GM23338 (cell line): ENCODE data around the gene MRPL27. TPM values are rescaled to one million over a fixed set of nuclear protein-coding genes. Genes with fewer than 3 reads are reported as not detected.

Experiments used
- ATAC-seq: fragments of 200-7000 bp; cut with Tn5 transposase; 3 replicates; pipeline ENCODE4 v1.9.1; 2020
- DNase-seq: peaks from one replicate; pipeline ENCODE4 v3.0.0-alpha.2; 2015; ENCODE audit warnings: low spot score
- H2AFZ ChIP-seq: fragments of 200-600 bp; sonication (generic); 2 replicates; pipeline ENCODE4 v1.8.0; 2016; ENCODE audit warnings: antibody characterized with exemption, mild to moderate bottlenecking, moderate library complexity
- H3F3A ChIP-seq: fragments of 200-600 bp; sonication (generic); replicated peaks from 2 replicates; pipeline ENCODE4 v1.8.0; 2017; ENCODE audit warnings: antibody characterized with exemption, mixed run types, low read depth
- H3K27ac ChIP-seq: fragments of 200-600 bp; sonication (generic); 2 replicates; pipeline ENCODE4 v1.6.1; 2016; ENCODE audit warnings: low read depth
- H3K27me3 ChIP-seq: fragments of 200-600 bp; sonication (generic); 2 replicates; pipeline ENCODE4 v1.8.0; 2016; ENCODE audit warnings: mild to moderate bottlenecking, mixed run types, moderate library complexity; ENCODE audit not compliant: insufficient read depth
- H3K36me3 ChIP-seq: fragments of 200-600 bp; sonication (generic); 2 replicates; pipeline ENCODE4 v1.8.0; 2016; ENCODE audit warnings: mild to moderate bottlenecking; ENCODE audit not compliant: insufficient read depth
- H3K4me1 ChIP-seq: fragments of 200-600 bp; sonication (generic); 2 replicates; pipeline ENCODE4 v1.8.0; 2016; ENCODE audit warnings: mild to moderate bottlenecking, moderate library complexity; ENCODE audit not compliant: insufficient read depth
- H3K4me2 ChIP-seq: fragments of 200-600 bp; sonication (generic); 2 replicates; pipeline ENCODE4 v1.7.1; 2017; ENCODE audit warnings: mixed run types
- H3K4me3 ChIP-seq: fragments of 200-600 bp; sonication (generic); 2 replicates; pipeline ENCODE4 v1.6.1; 2016; ENCODE audit warnings: mixed run types
- H3K79me2 ChIP-seq: fragments of 200-600 bp; sonication (generic); replicated peaks from 2 replicates; pipeline ENCODE4 v1.8.0; 2017; ENCODE audit warnings: mild to moderate bottlenecking; ENCODE audit not compliant: insufficient read depth
- H3K9me2 ChIP-seq: fragments of 200-600 bp; sonication (generic); 2 replicates; pipeline ENCODE4 v1.8.0; 2017; ENCODE audit not compliant: insufficient read depth
- H4K20me1 ChIP-seq: fragments of 200-600 bp; sonication (generic); replicated peaks from 2 replicates; pipeline ENCODE4 v1.8.0; 2017; ENCODE audit warnings: mild to moderate bottlenecking; ENCODE audit not compliant: insufficient read depth
- H3K27ac Mint-ChIP-seq: 2 replicates; pipeline ENCODE4 v1.8.0; 2020; ENCODE audit warnings: inconsistent platforms, mild to moderate bottlenecking, moderate library complexity, mixed read lengths
- H3K27me3 Mint-ChIP-seq: 3 replicates; pipeline ENCODE4 v1.8.0; 2022; ENCODE audit warnings: low read depth, mild to moderate bottlenecking, moderate library complexity, mixed read lengths, inconsistent platforms; ENCODE audit not compliant: insufficient read depth, poor library complexity
- H3K36me3 Mint-ChIP-seq: 3 replicates; pipeline ENCODE4 v1.8.0; 2021; ENCODE audit warnings: low read depth, mild to moderate bottlenecking, inconsistent platforms, moderate library complexity, mixed read lengths
- H3K4me1 Mint-ChIP-seq: 3 replicates; pipeline ENCODE4 v1.8.0; 2020; ENCODE audit warnings: mild to moderate bottlenecking, inconsistent platforms, mixed read lengths
- H3K4me3 Mint-ChIP-seq: 3 replicates; pipeline ENCODE4 v1.8.0; 2021; ENCODE audit warnings: moderate library complexity, mild to moderate bottlenecking, inconsistent platforms, mixed read lengths
- H3K9me3 Mint-ChIP-seq: 3 replicates; pipeline ENCODE4 v1.8.0; 2020; ENCODE audit warnings: moderate library complexity, mild to moderate bottlenecking, inconsistent platforms, mixed read lengths
- CREB1 ChIP-seq: fragments of 250-450 bp; sonication (Bioruptor Pico); IDR thresholded peaks from 2 replicates; pipeline ENCODE4 v1.5.0; 2020; ENCODE audit warnings: low read depth, mild to moderate bottlenecking, moderate library complexity
- EZH2 ChIP-seq: fragments of 200-600 bp; sonication (generic); IDR thresholded peaks from one replicate; pipeline ENCODE4 v1.8.0; 2017; ENCODE audit warnings: antibody characterized with exemption, mild to moderate bottlenecking, low read depth; ENCODE audit not compliant: unreplicated experiment
- EZH2phosphoT487 ChIP-seq: fragments of 200-600 bp; sonication (generic); IDR thresholded peaks from one replicate; pipeline ENCODE4 v1.8.1; 2018; ENCODE audit warnings: antibody characterized with exemption; ENCODE audit not compliant: unreplicated experiment
- REST ChIP-seq: IDR thresholded peaks from one replicate; pipeline ENCODE4 v1.6.1; 2018; ENCODE audit warnings: antibody characterized with exemption; ENCODE audit not compliant: unreplicated experiment
- STAT1 ChIP-seq: IDR thresholded peaks from one replicate; pipeline ENCODE4 v1.6.1; 2016; ENCODE audit warnings: antibody characterized with exemption; ENCODE audit not compliant: unreplicated experiment
- ZNF331 ChIP-seq: fragments of 250-450 bp; sonication (Bioruptor Pico); IDR thresholded peaks from 2 replicates; pipeline ENCODE4 v1.5.0; 2020; ENCODE audit warnings: low read depth, mild to moderate bottlenecking, moderate library complexity
- polyA plus RNA-seq: library from polyadenylated mRNA; unstranded; fragments of >200 nt; fragmentation: Nextera tagmentation; extraction: Ambion mirVana; gene quantifications from 2 replicates; pipeline ENCODE4 v1.2.1, GENCODE V29; 2016
- total RNA-seq: library from RNA; depleted of rRNA; stranded (reverse); fragments of >200 nt; shearing (Covaris generic); gene quantifications from 2 replicates; pipeline ENCODE4 v1.2.3, GENCODE V29; 2014
- TF ChIP-seq, protein P1 (sequence below): fragments of 250-450 bp; sonication (Bioruptor Pico); IDR thresholded peaks from 2 replicates; pipeline ENCODE4 v1.5.0; 2020; ENCODE audit warnings: mild to moderate bottlenecking, moderate library complexity
- TF ChIP-seq, protein P2 (sequence below), 2 experiments: fragments of 200-600 bp in 1 of 2; sonication (generic) in 1 of 2; conservative IDR thresholded peaks; 2 replicates each; pipeline versions ENCODE4 v1.5.1 to v1.6.1; 2016 to 2017; ENCODE audit warnings: antibody characterized with exemption in 2 of 2, low read depth in 2 of 2, mild to moderate bottlenecking in 2 of 2, moderate library complexity in 1 of 2
- TF ChIP-seq, protein P3 (sequence below): IDR thresholded peaks from 2 replicates; pipeline ENCODE4 v1.6.1; 2016; ENCODE audit warnings: antibody characterized with exemption

Gene MRPL27
- total and polyA plus RNA-seq, 2 experiments from 2014 or later = 74.3 to 227 TPM

GRCh38 chr17:50355336-50355700 is 17.7 kb downstream of the MRPL27 start:
- no peak overlapping the region for H2AFZ ChIP-seq
- TF ChIP-seq, protein P1, sequence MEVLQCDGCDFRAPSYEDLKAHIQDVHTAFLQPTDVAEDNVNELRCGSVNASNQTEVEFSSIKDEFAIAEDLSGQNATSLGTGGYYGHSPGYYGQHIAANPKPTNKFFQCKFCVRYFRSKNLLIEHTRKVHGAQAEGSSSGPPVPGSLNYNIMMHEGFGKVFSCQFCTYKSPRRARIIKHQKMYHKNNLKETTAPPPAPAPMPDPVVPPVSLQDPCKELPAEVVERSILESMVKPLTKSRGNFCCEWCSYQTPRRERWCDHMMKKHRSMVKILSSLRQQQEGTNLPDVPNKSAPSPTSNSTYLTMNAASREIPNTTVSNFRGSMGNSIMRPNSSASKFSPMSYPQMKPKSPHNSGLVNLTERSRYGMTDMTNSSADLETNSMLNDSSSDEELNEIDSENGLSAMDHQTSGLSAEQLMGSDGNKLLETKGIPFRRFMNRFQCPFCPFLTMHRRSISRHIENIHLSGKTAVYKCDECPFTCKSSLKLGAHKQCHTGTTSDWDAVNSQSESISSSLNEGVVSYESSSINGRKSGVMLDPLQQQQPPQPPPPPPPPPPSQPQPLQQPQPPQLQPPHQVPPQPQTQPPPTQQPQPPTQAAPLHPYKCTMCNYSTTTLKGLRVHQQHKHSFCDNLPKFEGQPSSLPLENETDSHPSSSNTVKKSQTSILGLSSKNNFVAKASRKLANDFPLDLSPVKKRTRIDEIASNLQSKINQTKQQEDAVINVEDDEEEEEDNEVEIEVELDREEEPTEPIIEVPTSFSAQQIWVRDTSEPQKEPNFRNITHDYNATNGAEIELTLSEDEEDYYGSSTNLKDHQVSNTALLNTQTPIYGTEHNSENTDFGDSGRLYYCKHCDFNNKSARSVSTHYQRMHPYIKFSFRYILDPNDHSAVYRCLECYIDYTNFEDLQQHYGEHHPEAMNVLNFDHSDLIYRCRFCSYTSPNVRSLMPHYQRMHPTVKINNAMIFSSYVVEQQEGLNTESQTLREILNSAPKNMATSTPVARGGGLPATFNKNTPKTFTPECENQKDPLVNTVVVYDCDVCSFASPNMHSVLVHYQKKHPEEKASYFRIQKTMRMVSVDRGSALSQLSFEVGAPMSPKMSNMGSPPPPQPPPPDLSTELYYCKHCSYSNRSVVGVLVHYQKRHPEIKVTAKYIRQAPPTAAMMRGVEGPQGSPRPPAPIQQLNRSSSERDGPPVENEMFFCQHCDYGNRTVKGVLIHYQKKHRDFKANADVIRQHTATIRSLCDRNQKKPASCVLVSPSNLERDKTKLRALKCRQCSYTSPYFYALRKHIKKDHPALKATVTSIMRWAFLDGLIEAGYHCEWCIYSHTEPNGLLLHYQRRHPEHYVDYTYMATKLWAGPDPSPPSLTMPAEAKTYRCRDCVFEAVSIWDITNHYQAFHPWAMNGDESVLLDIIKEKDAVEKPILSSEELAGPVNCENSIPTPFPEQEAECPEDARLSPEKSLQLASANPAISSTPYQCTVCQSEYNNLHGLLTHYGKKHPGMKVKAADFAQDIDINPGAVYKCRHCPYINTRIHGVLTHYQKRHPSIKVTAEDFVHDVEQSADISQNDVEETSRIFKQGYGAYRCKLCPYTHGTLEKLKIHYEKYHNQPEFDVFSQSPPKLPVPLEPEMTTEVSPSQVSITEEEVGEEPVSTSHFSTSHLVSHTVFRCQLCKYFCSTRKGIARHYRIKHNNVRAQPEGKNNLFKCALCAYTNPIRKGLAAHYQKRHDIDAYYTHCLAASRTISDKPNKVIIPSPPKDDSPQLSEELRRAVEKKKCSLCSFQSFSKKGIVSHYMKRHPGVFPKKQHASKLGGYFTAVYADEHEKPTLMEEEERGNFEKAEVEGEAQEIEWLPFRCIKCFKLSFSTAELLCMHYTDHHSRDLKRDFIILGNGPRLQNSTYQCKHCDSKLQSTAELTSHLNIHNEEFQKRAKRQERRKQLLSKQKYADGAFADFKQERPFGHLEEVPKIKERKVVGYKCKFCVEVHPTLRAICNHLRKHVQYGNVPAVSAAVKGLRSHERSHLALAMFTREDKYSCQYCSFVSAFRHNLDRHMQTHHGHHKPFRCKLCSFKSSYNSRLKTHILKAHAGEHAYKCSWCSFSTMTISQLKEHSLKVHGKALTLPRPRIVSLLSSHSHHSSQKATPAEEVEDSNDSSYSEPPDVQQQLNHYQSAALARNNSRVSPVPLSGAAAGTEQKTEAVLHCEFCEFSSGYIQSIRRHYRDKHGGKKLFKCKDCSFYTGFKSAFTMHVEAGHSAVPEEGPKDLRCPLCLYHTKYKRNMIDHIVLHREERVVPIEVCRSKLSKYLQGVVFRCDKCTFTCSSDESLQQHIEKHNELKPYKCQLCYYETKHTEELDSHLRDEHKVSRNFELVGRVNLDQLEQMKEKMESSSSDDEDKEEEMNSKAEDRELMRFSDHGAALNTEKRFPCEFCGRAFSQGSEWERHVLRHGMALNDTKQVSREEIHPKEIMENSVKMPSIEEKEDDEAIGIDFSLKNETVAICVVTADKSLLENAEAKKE (CRISPR knock-in tag) = no peak
- TF ChIP-seq ZNF331 (CRISPR knock-in tag) (no peak), EZH2 (no peak), CREB1 (CRISPR knock-in tag) (no peak), STAT1 (no peak)
- no peak for DNase-seq
- peaks cover 53% of the 10 kb centered on the region for H3K36me3 Mint-ChIP-seq
- no peak overlapping the region for H3K27ac Mint-ChIP-seq
- H3K4me2 ChIP-seq = no peak overlapping the region
- H3K9me2 ChIP-seq = no peaks in the 10 kb centered on the region
- no peaks in the 10 kb centered on the region; the same call in 2 of the 3 replicates for H3K4me1 Mint-ChIP-seq
- no peaks in the 10 kb centered on the region for H3K79me2 ChIP-seq
- no peak overlapping the region for H3K4me3 Mint-ChIP-seq
- H3K27me3 Mint-ChIP-seq = peaks cover 11% of the 10 kb centered on the region
- H3K4me1 ChIP-seq = no peaks in the 10 kb centered on the region
- ATAC-seq = no peak
- no peaks in the 10 kb centered on the region for H3K27me3 ChIP-seq
- no peaks in the 10 kb centered on the region; the same call in 1 of the 2 replicates for H4K20me1 ChIP-seq
- H3K4me3 ChIP-seq = no peak overlapping the region
- H3K9me3 Mint-ChIP-seq = no peaks in the 10 kb centered on the region; the same call in 2 of the 3 replicates
- H3F3A ChIP-seq = no peaks in the 10 kb centered on the region
- no peaks in the 10 kb centered on the region for H3K36me3 ChIP-seq
- no peak overlapping the region for H3K27ac ChIP-seq

GRCh38 chr17:50354776-50355175 is 18.2 kb downstream of the MRPL27 start:
- ATAC-seq (no peak), DNase-seq (no peak)
- H3K4me1 ChIP-seq = no peaks in the 10 kb centered on the region
- 0 out of 2 replicates have a peak, but pooled peaks cover under 1% of the 10 kb centered on the region for H3K79me2 ChIP-seq
- H3K9me3 Mint-ChIP-seq = no peaks in the 10 kb centered on the region; the same call in 2 of the 3 replicates
- H3K36me3 ChIP-seq = no peaks in the 10 kb centered on the region
- H3K4me3 Mint-ChIP-seq = no peak overlapping the region
- peaks cover 53% of the 10 kb centered on the region for H3K36me3 Mint-ChIP-seq
- H3K4me2 ChIP-seq = no peak overlapping the region
- no peaks in the 10 kb centered on the region for H3F3A ChIP-seq
- no peak overlapping the region for H3K27ac Mint-ChIP-seq
- no peaks in the 10 kb centered on the region; the same call in 2 of the 3 replicates for H3K4me1 Mint-ChIP-seq
- peaks cover 11% of the 10 kb centered on the region for H3K27me3 Mint-ChIP-seq
- H2AFZ ChIP-seq = no peak overlapping the region
- no peaks in the 10 kb centered on the region for H3K27me3 ChIP-seq
- no peak overlapping the region for H3K27ac ChIP-seq
- no peaks in the 10 kb centered on the region for H3K9me2 ChIP-seq
- no peak overlapping the region for H3K4me3 ChIP-seq
- H4K20me1 ChIP-seq = no peaks in the 10 kb centered on the region; the same call in 1 of the 2 replicates
- TF ChIP-seq EZH2phosphoT487 = no peak
- no peak for TF ChIP-seq EZH2
- no peak for TF ChIP-seq REST
- TF ChIP-seq ZNF331 (CRISPR knock-in tag) = no peak
- TF ChIP-seq, protein P2, sequence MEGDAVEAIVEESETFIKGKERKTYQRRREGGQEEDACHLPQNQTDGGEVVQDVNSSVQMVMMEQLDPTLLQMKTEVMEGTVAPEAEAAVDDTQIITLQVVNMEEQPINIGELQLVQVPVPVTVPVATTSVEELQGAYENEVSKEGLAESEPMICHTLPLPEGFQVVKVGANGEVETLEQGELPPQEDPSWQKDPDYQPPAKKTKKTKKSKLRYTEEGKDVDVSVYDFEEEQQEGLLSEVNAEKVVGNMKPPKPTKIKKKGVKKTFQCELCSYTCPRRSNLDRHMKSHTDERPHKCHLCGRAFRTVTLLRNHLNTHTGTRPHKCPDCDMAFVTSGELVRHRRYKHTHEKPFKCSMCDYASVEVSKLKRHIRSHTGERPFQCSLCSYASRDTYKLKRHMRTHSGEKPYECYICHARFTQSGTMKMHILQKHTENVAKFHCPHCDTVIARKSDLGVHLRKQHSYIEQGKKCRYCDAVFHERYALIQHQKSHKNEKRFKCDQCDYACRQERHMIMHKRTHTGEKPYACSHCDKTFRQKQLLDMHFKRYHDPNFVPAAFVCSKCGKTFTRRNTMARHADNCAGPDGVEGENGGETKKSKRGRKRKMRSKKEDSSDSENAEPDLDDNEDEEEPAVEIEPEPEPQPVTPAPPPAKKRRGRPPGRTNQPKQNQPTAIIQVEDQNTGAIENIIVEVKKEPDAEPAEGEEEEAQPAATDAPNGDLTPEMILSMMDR (conservative IDR thresholded peaks at IDR 0.05; ENCODE audit: low read depth in 2 of 2) = no peak
- TF ChIP-seq, protein P3, sequence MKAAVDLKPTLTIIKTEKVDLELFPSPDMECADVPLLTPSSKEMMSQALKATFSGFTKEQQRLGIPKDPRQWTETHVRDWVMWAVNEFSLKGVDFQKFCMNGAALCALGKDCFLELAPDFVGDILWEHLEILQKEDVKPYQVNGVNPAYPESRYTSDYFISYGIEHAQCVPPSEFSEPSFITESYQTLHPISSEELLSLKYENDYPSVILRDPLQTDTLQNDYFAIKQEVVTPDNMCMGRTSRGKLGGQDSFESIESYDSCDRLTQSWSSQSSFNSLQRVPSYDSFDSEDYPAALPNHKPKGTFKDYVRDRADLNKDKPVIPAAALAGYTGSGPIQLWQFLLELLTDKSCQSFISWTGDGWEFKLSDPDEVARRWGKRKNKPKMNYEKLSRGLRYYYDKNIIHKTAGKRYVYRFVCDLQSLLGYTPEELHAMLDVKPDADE = no peak
